Measurements from ENCODE around the gene AGER.
"Not testable (repeated sequence)": the region's sequence is repeated elsewhere in the genome, so short reads cannot be mapped to it uniquely, and the experiment has no call there.

The AGER gene

DNA sequence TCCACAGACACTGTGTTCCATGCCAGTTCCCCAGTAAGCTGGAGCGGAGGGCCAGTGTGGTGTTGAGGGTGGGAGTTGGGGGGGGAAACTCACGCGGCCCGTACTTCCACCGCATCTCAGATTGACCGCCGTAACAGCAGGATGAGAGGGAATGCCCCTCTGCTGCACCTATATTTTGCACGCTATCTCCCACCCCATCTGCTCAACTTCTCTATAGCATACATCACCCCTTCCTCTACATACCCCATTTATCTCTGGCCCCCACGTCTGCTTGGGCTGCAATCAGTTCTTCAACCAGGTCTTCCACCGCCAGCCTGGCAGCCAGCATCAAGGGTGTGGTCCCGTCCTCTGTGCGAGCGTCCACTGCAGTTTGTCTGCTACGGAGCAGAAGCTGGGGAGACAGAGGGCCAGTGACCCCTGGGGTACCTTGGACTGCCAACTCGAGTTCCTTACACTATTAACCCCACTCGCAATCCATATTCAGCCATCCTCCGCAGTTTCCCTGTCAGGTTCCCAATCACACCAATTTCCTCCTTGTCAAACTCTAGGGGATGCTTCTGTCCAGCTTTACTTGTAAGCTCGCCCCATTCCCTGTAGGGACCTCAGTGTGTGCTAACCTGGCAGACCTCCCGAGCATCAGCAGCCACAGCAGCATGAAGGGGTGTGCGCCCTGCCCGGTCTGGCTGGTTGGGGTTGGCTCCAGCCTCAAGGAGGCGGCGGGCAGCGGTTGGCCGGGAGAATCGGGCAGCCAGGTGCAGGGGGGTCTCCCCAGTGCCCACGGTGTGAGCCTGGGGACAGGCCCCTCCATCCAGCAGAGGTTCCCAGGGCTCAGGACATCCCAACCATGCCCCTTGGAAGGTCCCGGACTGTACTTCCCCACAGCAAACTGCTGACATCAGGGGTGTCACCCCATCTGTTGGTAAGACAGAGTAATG lies 12.9 kb upstream of the AGER start:
- Mint-ChIP-seq H3K36me3 (ENCODE audit: low read depth) (no peaks in the 10 kb centered on the region), H3K4me3 (peak overlapping the region; percentile 90), H3K27me3 (ENCODE audit: low read depth, poor library complexity) (peaks cover 2% of the 10 kb centered on the region), H3K27ac (peak overlapping the region; percentile 100), H3K9me3 (no peaks in the 10 kb centered on the region), H3K4me1 (peaks cover 60% of the 10 kb centered on the region)
- TF ChIP-seq CTCF (IDR thresholded peaks at IDR 0.05), result no peak
- DNase-seq, result no peak

DNA sequence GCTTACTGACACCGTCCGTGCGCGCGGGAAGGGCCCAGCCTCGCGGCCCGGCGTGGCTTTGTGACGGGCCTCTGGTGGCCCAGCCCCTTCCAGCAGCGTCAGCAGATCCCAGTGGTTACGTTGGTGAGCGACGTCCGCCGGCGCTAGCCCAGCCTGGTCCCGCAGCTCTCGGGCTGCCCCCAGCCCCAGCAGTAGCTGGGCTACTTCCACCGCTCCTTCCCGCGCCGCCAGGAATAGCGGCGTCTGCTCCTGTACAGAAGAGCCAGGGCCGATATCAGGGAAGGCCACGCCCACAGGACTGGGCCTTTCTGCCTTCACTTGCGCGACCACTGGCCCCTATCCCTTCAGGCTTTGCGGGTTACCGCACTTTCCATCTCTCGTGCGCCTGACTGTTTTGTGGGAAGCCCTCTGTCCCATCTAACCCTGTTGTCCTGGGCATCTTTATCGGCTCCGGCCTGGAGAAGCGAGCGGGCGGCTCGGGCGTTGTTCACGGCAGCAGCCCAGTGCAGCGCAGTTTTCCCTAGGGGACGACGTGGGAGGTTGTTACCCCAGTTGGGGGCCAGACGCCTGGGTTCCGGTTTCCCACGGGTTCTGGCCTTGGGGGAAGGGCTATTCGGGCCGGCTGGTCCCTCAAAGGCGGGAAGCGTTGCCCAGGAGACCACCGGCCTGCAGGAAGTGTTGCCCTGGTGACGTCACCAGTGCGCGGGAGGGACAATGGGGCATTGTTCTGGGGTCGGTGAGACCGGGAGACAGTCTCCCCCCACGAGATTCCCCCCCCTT lies 12.0 kb upstream of the AGER start:
- TF ChIP-seq CTCF (IDR thresholded peaks at IDR 0.05), result no peak
- Mint-ChIP-seq H3K9me3 (no peaks in the 10 kb centered on the region), H3K36me3 (ENCODE audit: low read depth) (no peaks in the 10 kb centered on the region), H3K27ac (peak overlapping the region; percentile 100), H3K4me3 (peak overlapping the region; percentile 90), H3K27me3 (ENCODE audit: low read depth, poor library complexity) (peaks cover 2% of the 10 kb centered on the region), H3K4me1 (peaks cover 68% of the 10 kb centered on the region)
- DNase-seq, result peak; percentile 80

DNA sequence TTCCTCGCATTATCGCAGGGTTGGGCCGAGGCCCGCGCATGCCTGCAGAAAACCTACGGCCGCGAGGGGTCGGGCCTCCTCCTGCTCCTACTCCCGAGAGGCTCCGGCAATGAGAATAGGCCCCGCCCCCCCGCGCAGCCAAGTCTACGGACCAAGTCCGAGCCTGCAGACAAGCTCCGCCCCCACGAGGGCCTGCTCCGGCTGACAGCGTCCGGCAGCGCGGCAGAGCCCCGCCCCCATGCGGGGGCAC lies 11.5 kb upstream of the AGER start:
- TF ChIP-seq CTCF (IDR thresholded peaks at IDR 0.05), result peak; percentile 30
- Mint-ChIP-seq H3K4me1 (peaks cover 73% of the 10 kb centered on the region), H3K27ac (no peak overlapping the region), H3K27me3 (ENCODE audit: low read depth, poor library complexity) (peaks cover 2% of the 10 kb centered on the region), H3K36me3 (ENCODE audit: low read depth) (no peaks in the 10 kb centered on the region), H3K4me3 (peak overlapping the region; percentile 90), H3K9me3 (no peaks in the 10 kb centered on the region)
- DNase-seq, result peak; percentile 100

GRCh38 chr6:32194825-32195651 lies 11.0 kb upstream of the AGER start:
- Mint-ChIP-seq H3K4me3 (peak overlapping the region; percentile 90), H3K4me1 (peaks cover 73% of the 10 kb centered on the region)
- DNase-seq, result no peak

DNA sequence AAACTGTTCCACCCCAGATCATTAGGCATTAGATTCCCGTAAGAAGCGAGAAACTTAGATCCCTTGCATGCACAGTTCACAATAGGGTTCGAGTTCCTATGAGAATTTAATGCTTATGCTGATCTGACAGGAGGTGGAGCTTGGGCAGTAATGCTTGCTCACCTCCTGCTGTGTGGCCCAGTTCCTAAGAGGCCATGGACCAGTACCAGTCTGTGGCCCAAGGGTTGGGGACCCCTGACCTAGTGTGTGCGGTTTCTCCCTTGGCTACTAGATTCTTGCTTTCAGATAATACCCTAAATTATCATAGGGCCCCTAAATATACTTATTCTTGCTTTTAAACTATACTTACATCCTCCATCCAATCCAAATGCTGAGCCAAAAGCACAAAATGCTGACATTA lies 10.3 kb upstream of the AGER start:
- Mint-ChIP-seq H3K27ac (peak overlapping the region; percentile 86), H3K27me3 (ENCODE audit: low read depth, poor library complexity) (no peaks in the 10 kb centered on the region), H3K36me3 (ENCODE audit: low read depth) (no peaks in the 10 kb centered on the region), H3K4me1 (peaks cover 73% of the 10 kb centered on the region), H3K4me3 (peak overlapping the region; percentile 90), H3K9me3 (no peaks in the 10 kb centered on the region)
- TF ChIP-seq CTCF (IDR thresholded peaks at IDR 0.05), result no peak
- no peak for DNase-seq

More at GRCh38 chr6:32194825-32195651, 11.0 kb upstream of the AGER start:
- Mint-ChIP-seq H3K27me3 (ENCODE audit: low read depth, poor library complexity) (no peaks in the 10 kb centered on the region), H3K27ac (peak overlapping the region; percentile 98), H3K36me3 (ENCODE audit: low read depth) (no peaks in the 10 kb centered on the region), H3K9me3 (no peaks in the 10 kb centered on the region)
- no peak for TF ChIP-seq CTCF (IDR thresholded peaks at IDR 0.05)

GRCh38 chr6:32193096-32193495 lies 9.0 kb upstream of the AGER start:
- H3K27me3 Mint-ChIP-seq (ENCODE audit: low read depth, poor library complexity); H3K36me3 Mint-ChIP-seq (ENCODE audit: low read depth); H3K9me3 Mint-ChIP-seq; DNase-seq: not testable (repeated sequence)
- Mint-ChIP-seq H3K4me1 (peaks cover 81% of the 10 kb centered on the region), H3K27ac (peak overlapping the region; percentile 94), H3K4me3 (peak overlapping the region; percentile 69)
